ENCODE data around the gene MTPN.

The MTPN gene

DNA sequence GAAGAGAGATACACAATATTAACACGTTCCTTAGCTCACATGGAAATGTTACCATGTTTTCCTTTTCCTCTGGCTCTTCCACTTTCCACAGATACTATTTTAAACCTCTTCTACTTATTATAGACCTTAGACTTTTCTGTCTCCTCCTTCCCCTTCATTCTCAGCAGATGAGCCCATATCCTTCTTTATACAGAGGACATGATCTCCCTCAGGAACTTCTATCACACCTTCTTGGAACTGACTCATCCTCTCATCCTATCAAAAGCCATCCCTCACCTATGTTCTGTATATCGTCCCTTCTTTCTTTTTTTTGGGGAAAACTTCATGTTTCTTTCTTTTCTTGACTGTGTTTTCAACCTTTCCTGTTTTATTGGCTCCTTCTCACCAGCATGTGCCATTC lies 20.8 kb downstream of the MTPN start:
- DNase-seq = no peak

- no peak for DNase-seq
Observed at GRCh38 chr7:135950972-135951371, 26.2 kb downstream of the MTPN start.

- no peak for DNase-seq
Observed at GRCh38 chr7:135950429-135950828, 26.7 kb downstream of the MTPN start.

DNA sequence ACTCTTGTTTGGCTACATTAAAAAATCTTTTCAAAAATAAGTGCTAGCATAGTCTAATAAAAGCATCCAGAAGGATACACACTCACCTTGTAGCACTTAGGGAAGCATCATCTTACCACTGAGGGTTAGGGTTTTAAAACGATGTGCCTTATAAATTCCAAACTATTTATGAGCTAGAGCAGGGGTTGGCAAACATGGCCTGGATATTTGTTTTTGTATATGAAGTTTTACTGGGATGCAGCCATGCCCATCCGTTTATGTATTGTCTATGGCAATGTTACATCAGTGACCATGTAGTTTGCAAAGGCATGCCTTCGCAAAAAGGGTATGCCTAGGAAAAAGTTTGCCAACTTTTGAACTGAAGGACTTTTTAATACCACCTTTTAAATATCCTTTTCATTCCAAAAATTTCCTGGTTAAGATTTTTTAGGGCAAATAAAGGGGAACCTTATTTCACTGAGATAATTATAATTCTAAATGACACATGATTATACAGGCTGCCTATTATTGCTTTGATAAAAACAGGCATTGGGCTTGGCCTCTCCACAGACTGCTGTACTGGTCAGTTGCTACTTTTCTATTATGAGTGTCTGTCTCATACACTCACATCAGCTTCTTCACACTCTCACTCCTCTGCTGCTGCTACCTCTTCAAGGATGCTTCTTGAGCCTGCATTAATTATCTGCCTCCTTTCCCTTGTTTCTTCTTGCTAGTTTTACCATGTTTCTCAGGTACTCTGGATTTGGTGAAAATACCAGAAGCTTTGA lies 30.7 kb downstream of the MTPN start:
- no peak for DNase-seq

DNA sequence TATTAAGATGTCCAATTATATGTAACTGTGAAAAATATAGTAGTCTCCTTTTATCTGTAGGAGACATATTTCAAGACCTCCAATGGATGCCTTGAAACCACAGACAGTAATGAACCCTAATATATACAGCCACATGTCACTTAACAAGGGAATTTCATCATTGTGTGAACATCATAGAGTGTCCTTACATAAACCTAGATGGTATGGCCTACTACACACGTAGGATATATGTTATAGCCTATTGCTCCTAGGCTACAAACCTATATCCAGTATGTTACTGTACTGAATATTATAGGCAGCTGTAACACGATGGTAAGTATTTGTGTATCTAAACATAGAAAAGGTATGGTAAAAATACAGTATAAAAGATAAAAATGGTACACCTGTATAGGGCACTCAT lies 32.4 kb downstream of the MTPN start:
- DNase-seq = no peak

DNA sequence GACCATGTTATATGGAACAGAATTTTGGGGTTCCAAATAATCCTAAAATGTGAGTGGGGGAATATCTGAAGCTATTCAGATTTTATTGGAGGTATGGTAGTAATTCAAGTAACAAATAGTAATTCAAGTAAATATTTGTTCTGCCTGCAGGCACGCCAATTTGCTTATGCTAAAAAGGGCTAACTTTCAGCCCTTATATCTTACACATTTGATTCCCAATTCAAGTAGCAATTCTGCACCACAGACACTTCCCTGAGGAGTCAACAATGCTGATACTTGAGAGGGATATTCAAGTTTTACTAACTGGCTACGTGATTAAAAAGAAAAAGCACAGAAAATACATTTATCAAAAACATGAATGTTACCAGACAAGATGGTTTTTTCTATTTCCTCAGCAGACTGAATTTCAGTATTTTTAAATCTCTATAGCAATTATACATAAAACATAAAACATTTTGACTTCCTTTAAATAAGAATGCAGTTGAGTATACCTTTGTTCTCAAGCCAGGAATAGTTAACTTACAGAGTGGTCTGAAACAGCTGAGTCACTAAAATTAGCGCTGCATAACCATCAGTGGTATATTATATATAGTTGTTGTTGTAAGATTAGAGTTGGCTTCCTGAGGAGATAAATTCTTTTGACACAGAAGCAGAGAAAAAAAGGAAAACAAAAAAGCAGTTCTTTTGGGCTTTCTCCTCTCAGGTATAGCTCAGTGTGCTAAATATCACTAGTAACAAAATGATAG lies 33.9 kb downstream of the MTPN start:
- no peak for DNase-seq

GRCh38 chr7:135942614-135943013 lies 34.5 kb downstream of the MTPN start:
- no peak for DNase-seq

DNA sequence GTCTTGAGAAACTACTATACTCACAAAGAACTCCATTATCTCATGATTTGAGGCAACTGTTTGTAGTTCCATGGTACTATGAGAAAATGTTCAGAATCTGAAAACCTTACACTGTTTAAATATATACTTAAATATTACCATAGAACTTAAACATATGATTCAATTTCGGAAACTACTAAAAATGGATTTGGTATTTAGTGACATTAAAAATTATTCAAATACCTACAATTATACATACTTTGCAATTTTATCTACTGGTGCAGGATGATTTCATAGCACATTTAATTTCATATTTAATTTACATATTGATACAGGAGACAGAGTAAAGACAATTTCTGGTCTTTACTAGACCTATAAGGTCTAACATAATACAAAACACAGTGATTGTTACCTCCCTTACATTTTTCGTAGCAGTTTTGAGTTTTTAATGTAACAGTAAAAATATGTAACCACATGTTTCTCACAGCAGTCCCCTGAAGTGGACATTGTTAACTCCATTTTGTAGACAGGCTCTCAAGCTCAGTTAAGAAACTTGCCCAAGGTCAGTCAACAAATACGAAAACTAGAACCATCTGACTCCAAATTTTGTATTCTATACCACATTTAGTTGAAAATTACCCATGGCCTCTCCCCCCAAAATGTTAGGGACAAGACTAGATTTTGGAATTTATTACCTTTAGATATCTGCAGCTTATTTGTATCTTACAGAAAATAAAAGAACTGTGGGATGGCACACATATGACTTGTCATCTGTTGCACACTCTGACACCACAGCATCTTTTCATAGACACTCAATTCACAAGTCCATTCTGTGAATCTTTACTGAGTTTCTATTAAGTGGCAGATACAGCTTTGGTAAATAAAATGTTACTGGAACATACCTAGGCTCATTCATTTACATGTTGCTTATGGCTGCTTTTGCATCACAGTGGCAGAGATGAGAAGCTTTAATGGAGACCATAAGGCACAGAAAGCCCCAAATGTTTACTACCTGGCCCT lies 36.8 kb downstream of the MTPN start:
- no peak for DNase-seq

DNA sequence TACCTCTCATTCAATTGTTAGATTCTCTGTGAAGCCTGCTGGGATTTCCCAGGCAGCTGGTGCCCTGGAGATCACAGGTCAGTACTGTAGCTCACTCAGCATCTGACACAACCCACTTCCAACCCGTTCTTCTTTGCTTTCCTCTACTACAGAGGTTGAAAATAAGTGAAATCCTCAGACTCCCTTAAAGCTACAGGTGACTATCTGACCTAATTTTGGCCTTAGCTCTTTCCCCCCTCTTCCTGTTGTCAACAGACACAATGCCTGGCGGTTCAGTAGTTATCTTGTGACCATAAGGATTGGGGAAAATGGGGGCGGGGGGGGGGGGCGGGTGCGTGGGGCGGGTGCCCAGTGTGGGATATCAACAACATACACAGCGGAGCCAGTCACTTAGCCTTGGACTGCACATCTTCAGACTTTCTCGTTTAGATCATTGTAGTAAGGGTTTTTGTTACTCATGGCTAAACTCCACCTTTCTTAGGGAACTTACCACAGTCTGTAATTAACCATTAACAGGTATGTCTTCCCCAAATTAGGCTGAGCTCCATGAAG lies 37.8 kb downstream of the MTPN start:
- DNase-seq = no peak

DNA sequence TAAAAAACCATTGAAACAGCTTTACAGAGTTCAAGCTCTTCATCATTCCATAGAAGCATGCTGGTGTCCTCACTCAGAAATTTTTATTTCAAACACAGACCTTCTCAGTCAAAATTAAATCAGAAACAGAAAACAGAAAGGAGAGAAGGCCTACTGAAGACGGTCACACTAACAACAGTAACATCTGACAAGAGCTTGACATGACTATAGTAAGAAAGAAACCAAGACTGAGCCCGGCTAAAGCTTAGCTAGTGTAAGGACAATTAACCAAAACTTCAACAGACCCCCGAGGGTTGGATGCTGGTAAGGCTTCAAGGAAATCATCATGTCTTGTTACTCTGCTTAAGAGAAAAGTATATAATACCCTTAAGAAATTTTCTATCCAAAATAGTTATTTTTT lies 38.6 kb downstream of the MTPN start:
- no peak for DNase-seq

- no peak for DNase-seq
Observed at GRCh38 chr7:135938086-135938485, 39.1 kb downstream of the MTPN start.

DNA sequence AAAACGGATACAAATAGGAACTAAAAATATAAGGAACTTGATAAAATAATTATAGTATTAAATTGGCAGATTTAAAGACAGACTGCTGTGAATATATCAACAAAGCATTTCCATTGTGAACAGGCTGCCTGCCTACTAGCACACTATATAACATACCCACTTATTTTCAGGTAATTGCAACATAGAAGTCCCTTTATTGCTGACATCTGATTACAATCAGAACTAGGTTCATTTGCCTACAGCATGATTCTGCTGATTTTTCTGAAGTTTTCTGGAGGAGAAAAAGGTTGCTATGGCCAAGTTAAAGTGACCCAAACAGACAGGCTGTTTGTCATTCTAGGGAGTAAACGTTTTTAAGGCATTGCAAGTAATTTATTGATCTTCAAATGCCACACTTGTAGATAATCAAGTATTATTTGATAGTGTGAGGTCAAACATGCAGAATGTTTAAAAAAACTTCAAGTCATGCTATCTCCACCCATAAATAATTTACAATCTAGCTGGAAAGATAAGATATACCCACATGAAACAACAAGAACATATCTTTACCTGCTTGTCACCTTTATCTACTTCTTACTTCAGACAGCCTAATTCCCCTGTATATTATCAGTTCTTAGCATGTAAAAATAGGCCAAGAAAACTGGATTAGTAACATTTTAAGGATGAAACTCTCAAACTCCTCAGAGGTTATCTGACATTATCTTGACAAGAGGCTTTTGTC lies 40.5 kb downstream of the MTPN start:
- no peak for DNase-seq

DNA sequence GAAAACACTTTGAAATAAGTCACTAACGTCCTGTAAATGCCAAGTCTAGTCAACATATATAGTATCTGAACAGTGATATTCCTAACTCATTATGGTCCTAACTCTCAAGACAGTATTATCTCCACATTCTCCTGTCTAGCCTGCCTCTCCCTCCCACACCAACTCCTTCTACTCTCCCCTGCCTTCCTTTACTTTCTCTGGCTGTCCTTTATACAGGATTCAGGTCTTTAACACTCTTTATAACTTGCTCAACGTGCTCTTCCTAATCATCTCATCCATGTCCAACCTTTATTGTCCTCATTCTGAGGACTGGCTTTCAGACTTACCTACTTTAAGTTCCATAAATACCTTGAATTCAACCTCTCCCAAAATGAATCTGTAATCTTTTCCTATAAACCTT lies 42.5 kb downstream of the MTPN start:
- DNase-seq = no peak

DNA sequence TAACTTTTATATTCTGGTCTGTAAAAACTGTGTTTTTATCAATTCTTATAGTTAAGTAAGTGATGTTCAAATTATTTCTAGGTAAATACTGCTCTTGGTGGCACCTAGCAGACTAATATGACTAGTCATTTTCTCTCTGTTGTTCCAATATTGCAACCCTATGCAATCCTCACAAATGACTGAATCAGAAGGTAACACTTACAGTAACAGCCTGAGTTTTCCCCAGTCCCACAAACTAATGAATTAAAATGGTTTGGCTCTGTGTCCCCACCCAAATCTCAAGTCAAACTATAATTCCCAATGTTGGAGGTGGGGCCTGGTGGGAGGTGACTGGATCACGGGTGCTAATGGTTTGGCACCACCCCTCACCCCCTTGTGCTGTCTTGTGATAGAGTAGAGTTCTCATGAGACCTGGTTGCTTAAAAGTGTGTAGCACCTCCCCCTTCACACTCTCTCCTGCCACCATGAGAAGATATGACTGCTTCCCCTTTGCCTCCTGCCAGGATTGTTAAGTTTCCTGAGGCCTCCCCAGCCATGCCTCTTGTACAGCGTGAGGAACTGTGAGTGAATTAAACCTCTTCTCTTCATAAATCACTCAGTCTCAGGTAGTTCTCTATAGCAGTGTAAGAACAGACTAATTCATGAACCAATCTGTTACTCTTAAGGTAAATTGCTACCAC lies 43.5 kb downstream of the MTPN start:
- no peak for DNase-seq

- DNase-seq = no peak
Observed at GRCh38 chr7:135932131-135932530, 45.0 kb downstream of the MTPN start.

DNA sequence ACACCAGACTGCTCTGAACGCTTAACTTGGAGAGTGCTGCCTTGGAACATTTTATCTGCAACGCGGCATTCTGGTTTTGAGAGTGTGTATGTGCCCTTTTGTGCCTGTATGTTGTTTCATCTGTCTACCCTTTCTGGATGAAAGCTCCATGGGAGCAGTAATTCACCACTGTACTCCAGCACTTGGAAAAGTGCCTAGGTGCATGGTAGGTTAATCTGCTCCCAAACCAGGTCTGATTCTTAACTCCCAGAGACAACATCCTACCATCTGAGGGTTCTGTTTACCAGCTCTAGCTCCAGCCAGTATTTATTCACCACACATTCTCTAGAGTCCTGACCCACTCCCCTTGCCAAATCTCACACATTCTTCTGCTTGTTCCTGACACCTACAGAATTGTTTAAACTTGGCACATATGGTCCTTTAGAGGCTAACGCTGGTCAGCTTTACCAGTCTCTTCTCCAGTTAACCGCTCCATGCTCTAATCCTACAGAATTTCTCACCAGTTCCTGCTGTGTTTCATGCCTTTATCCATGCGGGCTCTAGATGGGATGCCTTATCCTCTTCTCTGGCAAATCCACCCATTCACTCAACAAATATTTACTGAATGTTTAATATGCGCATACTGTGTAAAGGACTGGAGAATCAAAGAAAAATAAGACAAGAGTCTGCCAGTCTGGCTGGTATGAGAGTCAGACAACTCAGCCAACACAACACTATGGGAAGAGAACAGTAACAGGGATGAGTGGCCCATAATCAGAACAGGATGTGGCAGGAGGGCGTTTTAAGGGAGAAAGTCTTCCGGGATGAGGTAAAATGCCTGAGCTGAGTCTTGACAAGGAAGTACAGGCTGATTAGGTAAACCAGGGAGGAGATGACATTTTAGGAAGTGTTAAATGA lies 46.3 kb downstream of the MTPN start:
- DNase-seq = no peak

DNA sequence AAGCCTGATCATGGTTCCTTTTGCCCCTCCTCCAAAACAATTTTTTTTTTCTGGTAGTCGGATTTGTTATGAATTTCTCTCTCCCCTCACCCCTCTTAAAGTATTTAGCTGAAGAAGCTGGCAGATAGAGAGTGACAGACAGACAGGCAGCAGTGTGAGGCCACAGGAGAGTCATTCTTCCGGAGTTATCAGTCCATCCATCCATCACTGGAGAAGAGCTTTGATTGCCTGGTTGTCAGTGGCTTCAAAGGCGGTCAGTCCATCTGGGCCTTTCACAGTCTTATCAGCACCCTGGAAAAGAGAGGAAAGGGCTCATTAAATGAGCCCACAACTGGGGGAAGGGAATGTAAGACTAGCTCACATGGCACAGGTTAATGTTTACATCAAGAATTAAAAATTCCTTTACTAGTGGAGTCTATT lies 47.4 kb downstream of the MTPN start:
- DNase-seq = no peak

DNA sequence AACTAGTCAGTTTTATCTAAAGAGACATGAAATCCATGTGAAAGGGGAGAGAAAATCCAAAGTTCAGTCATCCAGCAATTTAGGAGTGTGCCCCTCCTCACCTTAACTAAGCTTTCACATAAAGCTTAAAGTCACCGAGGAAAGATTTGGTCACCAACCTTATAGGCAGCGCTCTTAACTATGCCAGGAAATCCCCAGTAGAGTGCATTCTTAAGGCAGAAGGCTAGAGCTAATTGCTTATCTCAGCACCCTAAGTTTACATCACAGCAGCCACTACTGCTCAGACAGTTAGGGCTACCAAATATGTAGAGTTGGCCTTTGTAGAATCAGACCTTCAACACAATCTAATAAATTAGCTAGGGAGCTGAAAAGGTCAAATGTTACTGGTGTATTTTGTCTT lies 47.9 kb downstream of the MTPN start:
- DNase-seq = no peak

DNA sequence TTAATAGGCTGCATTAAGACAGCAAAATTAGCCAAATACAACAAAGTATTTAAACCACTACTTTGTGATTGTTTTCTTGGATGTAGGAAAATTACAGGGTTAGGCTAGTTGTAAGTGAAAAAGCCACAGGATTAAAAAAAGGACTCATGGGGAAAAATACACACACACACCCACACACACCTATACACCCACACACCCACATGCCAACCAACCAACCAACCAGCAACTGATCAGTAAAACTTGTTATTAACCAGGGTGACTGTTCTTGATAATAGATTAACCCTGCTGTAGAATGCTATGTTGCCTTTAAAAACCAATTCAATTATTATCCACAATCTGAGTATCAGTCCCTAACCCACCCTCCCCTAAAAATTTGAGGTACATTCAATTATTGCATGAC lies 49.0 kb downstream of the MTPN start:
- DNase-seq = no peak

DNA sequence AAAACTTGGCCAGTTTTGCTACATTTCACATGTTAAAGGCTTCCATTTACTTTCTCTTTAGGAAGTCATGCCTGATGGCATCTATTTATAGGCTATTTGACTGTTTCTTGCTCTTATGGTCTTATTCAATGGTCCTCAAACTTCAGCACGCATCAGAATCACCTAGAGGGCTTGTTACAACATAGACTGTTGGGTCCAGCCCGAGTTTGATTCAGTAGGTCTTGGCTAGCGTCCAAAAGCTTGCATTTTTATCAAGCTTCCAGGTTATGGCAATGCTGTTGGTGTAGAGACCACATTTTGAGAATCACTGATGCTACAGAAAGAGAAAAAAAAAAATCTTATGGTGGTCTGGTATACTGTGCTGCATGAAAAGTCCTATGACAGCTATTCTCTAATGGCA lies 51.9 kb downstream of the MTPN start:
- DNase-seq = no peak

GRCh38 chr7:135924302-135924701 lies 52.9 kb downstream of the MTPN start:
- no peak for DNase-seq

Measured in NCI-H774 (cell line).